H9 (cell line): ENCODE measurements around the gene TRUB1. TPM values are rescaled to one million over a fixed set of nuclear protein-coding genes. Genes with fewer than 3 reads are reported as not detected.

Experiments
- DNase-seq: peaks from one replicate; pipeline ENCODE4 v3.0.0-alpha.2; 2017
- H2AFZ ChIP-seq: one replicate; pipeline ENCODE4 v1.6.1; 2013; ENCODE audit warnings: mild to moderate bottlenecking, low read length, control low read depth, moderate library complexity
- H2AK5ac ChIP-seq: 2 replicates; pipeline ENCODE4 v1.6.1; 2013; ENCODE audit warnings: low read length, control low read depth, mixed read lengths; ENCODE audit not compliant: insufficient read length
- H2BK120ac ChIP-seq: one replicate; pipeline ENCODE4 v1.6.1; 2013; ENCODE audit warnings: low read depth, mild to moderate bottlenecking, low read length, control low read depth, inconsistent platforms; ENCODE audit not compliant: poor library complexity, severe bottlenecking
- H2BK12ac ChIP-seq: 2 replicates; pipeline ENCODE4 v1.6.1; 2013; ENCODE audit warnings: low read length, control low read depth, mixed read lengths, low read depth; ENCODE audit not compliant: insufficient read length
- H2BK15ac ChIP-seq: 2 replicates; pipeline ENCODE4 v1.6.1; 2013; ENCODE audit warnings: low read depth, low read length, control low read depth
- H2BK20ac ChIP-seq: one replicate; pipeline ENCODE4 v1.6.1; 2013; ENCODE audit warnings: low read depth, mild to moderate bottlenecking, low read length, control low read depth, inconsistent platforms; ENCODE audit not compliant: poor library complexity, severe bottlenecking
- H2BK5ac ChIP-seq: 2 replicates; pipeline ENCODE4 v1.6.1; 2013; ENCODE audit warnings: low read length, control low read depth, mixed read lengths; ENCODE audit not compliant: insufficient read length
- H3K14ac ChIP-seq: 2 replicates; pipeline ENCODE4 v1.6.1; 2013; ENCODE audit warnings: low read length, control low read depth; ENCODE audit not compliant: insufficient read depth
- H3K18ac ChIP-seq: 2 replicates; pipeline ENCODE4 v1.6.1; 2013; ENCODE audit warnings: low read depth, mild to moderate bottlenecking, mixed read lengths, low read length, control low read depth; ENCODE audit not compliant: insufficient read length
- H3K23ac ChIP-seq: 2 replicates; pipeline ENCODE4 v1.6.1; 2013; ENCODE audit warnings: low read length, control low read depth, mixed read lengths, low read depth; ENCODE audit not compliant: insufficient read length
- H3K23me2 ChIP-seq: 2 replicates; pipeline ENCODE4 v1.6.1; 2013; ENCODE audit warnings: low read depth, mild to moderate bottlenecking, mixed read lengths, low read length, control low read depth; ENCODE audit not compliant: insufficient read length, poor library complexity, severe bottlenecking
- H3K27ac ChIP-seq: 2 replicates; pipeline ENCODE4 v1.5.1; 2013; ENCODE audit warnings: low read length, control low read depth, mixed read lengths, low read depth; ENCODE audit not compliant: insufficient read length
- H3K27me3 ChIP-seq: 2 replicates; pipeline ENCODE4 v1.6.1; 2013; ENCODE audit warnings: low read length, control low read depth, inconsistent platforms; ENCODE audit not compliant: insufficient read depth
- H3K4ac ChIP-seq: 2 replicates; pipeline ENCODE4 v1.6.1; 2013; ENCODE audit warnings: low read depth, mild to moderate bottlenecking, control low read depth, inconsistent platforms, low read length, moderate library complexity
- H3K4me1 ChIP-seq: 2 replicates; pipeline ENCODE4 v1.6.1; 2013; ENCODE audit warnings: low read length, control low read depth, inconsistent platforms; ENCODE audit not compliant: insufficient read depth
- H3K4me2 ChIP-seq: 2 replicates; pipeline ENCODE4 v1.6.1; 2013; ENCODE audit warnings: low read length, control low read depth, mixed read lengths; ENCODE audit not compliant: insufficient read length, insufficient read depth
- H3K56ac ChIP-seq: 2 replicates; pipeline ENCODE4 v1.6.1; 2013; ENCODE audit warnings: low read depth, mild to moderate bottlenecking, mixed read lengths, low read length, control low read depth; ENCODE audit not compliant: insufficient read length
- H3K79me1 ChIP-seq: 2 replicates; pipeline ENCODE4 v1.6.1; 2013; ENCODE audit warnings: low read depth, mild to moderate bottlenecking, moderate library complexity, low read length, control low read depth, inconsistent platforms; ENCODE audit not compliant: insufficient read depth, poor library complexity, severe bottlenecking
- H3K79me2 ChIP-seq: 2 replicates; pipeline ENCODE4 v1.6.1; 2013; ENCODE audit warnings: low read length, control low read depth, inconsistent platforms; ENCODE audit not compliant: insufficient read depth
- H3K9ac ChIP-seq: 2 replicates; pipeline ENCODE4 v1.6.1; 2013; ENCODE audit warnings: low read length, control low read depth, mixed read lengths; ENCODE audit not compliant: insufficient read length; ENCODE audit errors: extremely low read depth
- H3K9me3 ChIP-seq: one replicate; pipeline ENCODE4 v1.6.1; 2013; ENCODE audit warnings: low read depth, low read length, inconsistent platforms; ENCODE audit not compliant: control insufficient read depth
- H3T11ph ChIP-seq: one replicate; pipeline ENCODE4 v1.6.1; 2013; ENCODE audit warnings: mild to moderate bottlenecking, low read length, control low read depth, inconsistent platforms
- H4K20me1 ChIP-seq: one replicate; pipeline ENCODE4 v1.6.1; 2013; ENCODE audit not compliant: control insufficient read depth, insufficient read length, insufficient read depth
- H4K5ac ChIP-seq: 2 replicates; pipeline ENCODE4 v1.6.1; 2013; ENCODE audit warnings: low read depth, mild to moderate bottlenecking, mixed read lengths, low read length, control low read depth; ENCODE audit not compliant: insufficient read length
- H4K8ac ChIP-seq: replicated peaks from 2 replicates; pipeline ENCODE4 v1.6.1; 2013; ENCODE audit warnings: low read length, control low read depth, mixed read lengths, low read depth; ENCODE audit not compliant: insufficient read length
- H4K91ac ChIP-seq: 2 replicates; pipeline ENCODE4 v1.6.1; 2013; ENCODE audit warnings: low read depth, mild to moderate bottlenecking, moderate library complexity, mixed read lengths, low read length, control low read depth; ENCODE audit not compliant: insufficient read length
- H3K27ac Mint-ChIP-seq, 3 experiments: 2 replicates in 2 of 3; 3 replicates in 1 of 3; pipeline ENCODE4 v1.8.0; 2020 to 2021; ENCODE audit warnings: mixed read lengths in 3 of 3, mild to moderate bottlenecking in 1 of 3, moderate library complexity in 1 of 3
- H3K27me3 Mint-ChIP-seq: 2 replicates; pipeline ENCODE4 v1.8.0; 2021; ENCODE audit warnings: low read depth, mild to moderate bottlenecking, moderate library complexity, mixed read lengths
- H3K36me3 Mint-ChIP-seq, 3 experiments: 2 replicates in 2 of 3; 3 replicates in 1 of 3; pipeline ENCODE4 v1.8.0; 2020 to 2021; ENCODE audit warnings: low read depth in 3 of 3, mixed read lengths in 3 of 3; ENCODE audit not compliant: insufficient read depth in 1 of 3
- H3K4me1 Mint-ChIP-seq, 2 experiments: 2 replicates each; pipeline ENCODE4 v1.8.0; 2020; ENCODE audit warnings: mixed read lengths in 2 of 2
- H3K4me3 Mint-ChIP-seq, 2 experiments: 2 replicates in 1 of 2; 3 replicates in 1 of 2; pipeline ENCODE4 v1.8.0; 2020 to 2021; ENCODE audit warnings: mild to moderate bottlenecking in 2 of 2, mixed read lengths in 2 of 2, moderate library complexity in 1 of 2
- H3K9me3 Mint-ChIP-seq, 2 experiments: 2 replicates in 1 of 2; 3 replicates in 1 of 2; pipeline ENCODE4 v1.8.0; 2020; ENCODE audit warnings: mild to moderate bottlenecking in 2 of 2, mixed read lengths in 2 of 2, moderate library complexity in 1 of 2
- WGBS: extraction: QIAGEN DNeasy Blood & Tissue Kit; methylation state at CpG from one replicate; pipeline ENCODE4 v1.1.7; 2013; ENCODE audit warnings: missing lambda C conversion rate, low lambda C conversion rate, mixed read lengths; ENCODE audit not compliant: insufficient read length; ENCODE audit errors: extremely low coverage; 5-methylcytosine and 5-hydroxymethylcytosine counted together
- total RNA-seq: library from RNA; stranded (reverse); gene quantifications from 2 replicates; pipeline ENCODE4 v1.2.1, GENCODE V29; 2021
- TF ChIP-seq, protein P1 (sequence below): fragments of 200-600 bp; sonication (generic); conservative IDR thresholded peaks from 3 replicates; pipeline ENCODE4 v1.8.0; 2021; ENCODE audit warnings: antibody characterized with exemption, mild to moderate bottlenecking

TRUB1 gene
- total RNA-seq, 1 experiment from 2014 or later: 20.6 TPM

DNA sequence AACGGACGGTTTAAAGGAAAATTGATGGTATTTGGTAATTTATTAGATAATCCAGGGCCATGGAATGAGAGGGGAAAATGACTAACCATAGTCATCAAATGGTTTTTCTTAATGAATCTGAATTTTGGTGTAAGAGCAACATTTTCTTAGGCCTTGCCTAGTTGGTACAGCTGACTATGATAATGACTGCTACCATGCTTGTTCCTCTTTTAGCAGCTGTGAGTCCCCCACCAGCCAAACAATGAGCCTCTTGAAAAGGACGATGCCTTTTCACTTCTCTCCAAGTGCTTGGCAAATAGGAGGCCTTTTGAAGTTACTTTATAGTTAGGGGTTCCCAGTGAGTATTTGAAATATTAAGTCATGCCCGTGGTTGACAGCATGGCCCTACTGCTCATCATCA is 53.0 kb downstream of the TRUB1 start:
- Histone ChIP-seq H3K23me2 (no peaks in the 10 kb centered on the region), H2BK15ac (no peak overlapping the region), H3K14ac (no peak overlapping the region), H4K5ac (no peak overlapping the region), H2BK20ac (no peak overlapping the region), H3K27me3 (no peaks in the 10 kb centered on the region; the same call in 1 of the 2 replicates), H2BK5ac (no peak overlapping the region), H3K9me3 (no peaks in the 10 kb centered on the region), H3K27ac (no peak overlapping the region), H4K91ac (no peak overlapping the region), H4K20me1 (no peaks in the 10 kb centered on the region), H4K8ac (no peak overlapping the region), H3K4ac (no peak overlapping the region), H2BK120ac (no peak overlapping the region), H3K79me1 (no peaks in the 10 kb centered on the region), H3T11ph (no peak overlapping the region), H3K9ac (no peak overlapping the region), H3K18ac (no peak overlapping the region), H2AFZ (no peak overlapping the region), H3K23ac (no peak overlapping the region), H3K56ac (no peak overlapping the region), H3K4me2 (no peak overlapping the region), H3K79me2 (no peaks in the 10 kb centered on the region), H2BK12ac (no peak overlapping the region), H2AK5ac (no peak overlapping the region), H3K4me1 (no peaks in the 10 kb centered on the region)
- Mint-ChIP-seq H3K27me3 (no peaks in the 10 kb centered on the region), H3K9me3 (no peaks in the 10 kb centered on the region), H3K4me1 (no peaks in the 10 kb centered on the region; a peak in 1 of 4 replicates), H3K4me3 (no peak overlapping the region), H3K27ac (no peak overlapping the region), H3K36me3 (no peaks in the 10 kb centered on the region; a peak in 1 of 7 replicates)
- no peak for DNase-seq
- TF ChIP-seq, protein P1, sequence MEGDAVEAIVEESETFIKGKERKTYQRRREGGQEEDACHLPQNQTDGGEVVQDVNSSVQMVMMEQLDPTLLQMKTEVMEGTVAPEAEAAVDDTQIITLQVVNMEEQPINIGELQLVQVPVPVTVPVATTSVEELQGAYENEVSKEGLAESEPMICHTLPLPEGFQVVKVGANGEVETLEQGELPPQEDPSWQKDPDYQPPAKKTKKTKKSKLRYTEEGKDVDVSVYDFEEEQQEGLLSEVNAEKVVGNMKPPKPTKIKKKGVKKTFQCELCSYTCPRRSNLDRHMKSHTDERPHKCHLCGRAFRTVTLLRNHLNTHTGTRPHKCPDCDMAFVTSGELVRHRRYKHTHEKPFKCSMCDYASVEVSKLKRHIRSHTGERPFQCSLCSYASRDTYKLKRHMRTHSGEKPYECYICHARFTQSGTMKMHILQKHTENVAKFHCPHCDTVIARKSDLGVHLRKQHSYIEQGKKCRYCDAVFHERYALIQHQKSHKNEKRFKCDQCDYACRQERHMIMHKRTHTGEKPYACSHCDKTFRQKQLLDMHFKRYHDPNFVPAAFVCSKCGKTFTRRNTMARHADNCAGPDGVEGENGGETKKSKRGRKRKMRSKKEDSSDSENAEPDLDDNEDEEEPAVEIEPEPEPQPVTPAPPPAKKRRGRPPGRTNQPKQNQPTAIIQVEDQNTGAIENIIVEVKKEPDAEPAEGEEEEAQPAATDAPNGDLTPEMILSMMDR: no peak
- WGBS: no CpG with 5 or more reads among the region's 4 CpGs
